GM21360 (cell line): Measurements from ENCODE around the gene TBX1.
"Not testable (repeated sequence)": the region's sequence is repeated elsewhere in the genome, so short reads cannot be mapped to it uniquely, and the experiment has no call there.

Source experiments
- ATAC-seq: cut with Tn5 transposase; IDR thresholded peaks from one replicate; pipeline ENCODE4 v1.9.1; 2021; ENCODE audit warnings: mild to moderate bottlenecking, moderate library complexity; ENCODE audit not compliant: unreplicated experiment

TBX1 gene

GRCh38 chr22:19763458-19764298 lies 3.1 kb downstream of the TBX1 start:
- ATAC-seq = no peak

- ATAC-seq = no peak
Observed at GRCh38 chr22:19764299-19764593, 3.7 kb downstream of the TBX1 start.

DNA sequence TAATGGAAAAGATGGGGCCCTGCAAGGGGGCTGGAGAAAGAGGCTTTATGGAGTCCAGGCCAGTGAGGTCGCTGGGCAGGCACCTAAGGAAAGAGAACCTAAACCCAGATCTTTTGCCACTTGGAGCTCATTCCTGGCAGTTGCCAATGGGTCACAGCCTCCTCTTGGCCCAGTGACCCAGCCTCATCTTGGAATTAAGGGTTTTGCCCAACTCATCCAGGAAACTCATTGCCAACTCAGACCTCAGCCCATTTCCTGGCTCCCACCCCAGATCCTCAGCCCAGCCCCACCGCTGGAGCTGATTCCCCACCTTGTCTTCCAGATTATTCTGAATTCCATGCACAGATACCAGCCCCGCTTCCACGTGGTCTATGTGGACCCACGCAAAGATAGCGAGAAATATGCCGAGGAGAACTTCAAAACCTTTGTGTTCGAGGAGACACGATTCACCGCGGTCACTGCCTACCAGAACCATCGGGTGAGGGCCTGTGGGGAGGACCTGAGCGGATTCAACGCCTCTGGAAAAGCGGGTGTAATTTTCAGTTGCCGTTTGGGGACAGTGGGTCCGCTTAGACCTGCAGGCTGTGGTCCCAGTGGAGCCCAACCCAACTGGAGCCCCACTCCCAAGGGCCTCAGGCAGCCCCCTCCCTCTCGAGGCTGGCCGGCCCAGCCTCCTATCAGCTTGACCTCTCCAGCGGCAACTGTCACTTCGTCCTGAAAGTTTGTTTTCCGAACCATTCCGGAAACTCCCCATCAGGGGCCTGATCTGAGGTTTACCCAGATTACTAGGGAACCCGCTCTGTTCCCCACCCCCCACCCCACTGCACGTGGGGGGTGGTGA lies 4.3 kb downstream of the TBX1 start:
- no peak for ATAC-seq

- no peak for ATAC-seq
Observed at GRCh38 chr22:19765477-19766239, 5.1 kb downstream of the TBX1 start.

DNA sequence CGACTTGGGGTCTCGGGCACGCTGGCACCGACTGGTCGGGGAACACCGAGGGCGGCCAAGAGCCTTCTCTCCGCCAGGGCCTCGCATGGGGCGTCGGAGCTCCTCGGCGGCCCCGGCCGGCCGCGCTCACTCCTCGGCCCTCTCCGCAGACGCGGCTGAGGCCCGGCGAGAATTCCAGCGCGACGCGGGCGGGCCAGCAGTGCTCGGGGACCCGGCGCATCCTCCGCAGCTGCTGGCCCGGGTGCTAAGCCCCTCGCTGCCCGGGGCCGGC lies 5.6 kb downstream of the TBX1 start:
- no peak for ATAC-seq

GRCh38 chr22:19766511-19767426 lies 6.2 kb downstream of the TBX1 start:
- no peak for ATAC-seq

- no peak for ATAC-seq
Observed at GRCh38 chr22:19767427-19768341, 7.1 kb downstream of the TBX1 start.

DNA sequence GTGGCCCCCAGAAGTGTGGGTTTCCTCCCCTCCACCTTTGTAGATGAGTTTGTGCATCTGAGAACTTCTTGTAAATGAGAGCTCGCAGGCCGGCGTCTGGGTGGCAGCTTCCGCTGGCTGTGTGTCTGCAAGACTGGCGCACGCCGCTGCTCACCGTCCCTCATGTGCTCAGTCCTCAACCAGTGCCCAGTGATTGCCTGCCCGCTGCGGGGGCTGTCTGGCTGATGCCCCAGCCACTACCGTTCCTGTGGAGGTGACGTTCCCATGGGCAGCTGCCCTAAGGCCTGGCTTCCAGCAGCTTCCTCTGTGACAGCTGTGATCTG lies 8.8 kb downstream of the TBX1 start:
- ATAC-seq = no peak

DNA sequence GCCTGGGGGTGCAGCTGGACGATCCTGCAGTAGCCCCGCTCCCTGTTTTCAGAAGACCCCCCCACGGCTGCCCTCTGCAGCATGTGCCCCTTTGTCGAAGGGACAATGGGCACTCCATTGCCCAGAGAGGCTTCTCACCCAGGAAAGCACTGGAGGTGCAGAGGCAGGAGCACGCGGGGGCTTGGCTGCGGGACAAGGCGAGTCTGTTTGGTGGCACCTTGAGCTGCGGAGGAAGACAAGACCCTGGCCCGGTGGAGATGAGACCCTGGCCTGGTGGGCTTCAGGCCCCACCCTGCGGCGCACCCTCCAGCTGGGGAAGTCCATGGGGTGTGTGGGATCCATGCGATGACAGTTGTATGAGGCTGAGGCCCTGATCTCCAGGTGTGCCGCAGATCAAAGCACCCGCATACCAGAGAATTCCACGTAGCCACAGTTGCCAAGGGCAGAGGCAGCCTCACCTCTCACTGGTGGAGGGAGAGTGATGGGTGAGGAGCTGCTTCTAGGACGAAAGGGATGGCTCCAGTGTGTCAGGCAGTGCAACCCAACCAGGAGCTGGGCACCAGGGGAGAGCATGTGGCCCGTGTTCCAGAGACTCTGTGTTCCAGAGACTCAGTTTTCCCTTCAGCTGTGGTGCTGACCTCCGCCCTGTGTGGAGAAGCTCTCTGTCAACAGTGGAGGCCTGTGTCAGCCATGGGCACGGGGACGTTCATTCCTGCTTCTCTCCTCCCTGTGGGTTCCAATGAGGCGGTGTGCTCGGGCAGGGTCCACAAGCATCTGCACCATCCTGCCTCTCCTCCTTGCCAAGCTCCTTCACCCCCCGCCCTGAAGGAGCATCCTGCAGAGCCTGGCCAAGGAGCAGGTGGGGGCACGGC lies 10.0 kb downstream of the TBX1 start:
- no peak for ATAC-seq

DNA sequence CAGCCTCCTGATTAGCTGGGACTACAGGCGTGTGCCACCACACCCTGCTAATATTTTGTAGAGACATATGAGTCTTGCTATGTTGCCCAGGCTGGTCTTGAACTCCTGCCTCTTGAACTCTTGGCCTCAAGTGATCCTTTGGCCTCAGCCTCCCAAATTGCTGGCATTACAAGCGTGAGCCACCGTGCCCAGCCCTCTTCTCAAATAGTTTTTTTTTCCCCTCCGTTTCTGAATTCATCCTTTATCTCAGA lies 11.8 kb downstream of the TBX1 start:
- no peak for ATAC-seq

DNA sequence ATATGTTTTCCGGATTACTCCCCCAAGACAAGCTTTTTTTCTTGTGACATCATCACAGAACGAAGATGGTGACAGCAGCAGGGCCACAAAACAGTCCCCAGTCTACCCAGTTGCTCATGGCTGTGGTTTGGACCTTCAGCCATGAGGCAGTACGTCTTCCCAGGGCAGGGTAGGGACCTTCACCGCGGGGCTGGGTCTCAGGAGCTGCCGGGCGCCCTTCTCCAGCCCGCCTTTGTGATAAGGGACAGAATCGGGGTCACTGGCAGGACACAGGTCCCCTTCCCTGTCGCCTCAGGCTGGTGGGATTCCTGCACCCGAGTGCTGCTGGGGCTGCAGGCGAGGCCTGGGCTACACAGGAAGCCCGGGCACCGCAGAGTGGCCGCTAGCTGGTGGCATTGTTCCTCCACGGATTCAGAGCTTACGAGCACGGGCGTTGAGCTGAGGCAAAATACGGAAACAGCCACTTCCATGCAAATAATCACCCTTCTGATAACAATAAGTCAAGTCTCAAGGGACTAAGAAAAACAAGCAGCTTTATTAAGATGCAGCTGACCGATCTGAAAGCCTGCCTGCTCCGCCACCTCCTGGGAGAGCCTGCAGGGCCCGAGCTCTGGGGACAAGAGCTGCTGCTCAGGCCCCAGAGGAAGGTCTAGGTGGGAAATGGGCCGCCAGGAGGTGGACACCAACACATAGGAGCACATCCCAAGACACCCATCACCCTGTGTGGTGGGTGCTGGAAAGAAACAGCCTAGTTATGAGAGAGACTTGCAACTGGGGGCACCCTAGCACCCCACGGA lies 12.3 kb downstream of the TBX1 start:
- peak; percentile 74 for ATAC-seq

DNA sequence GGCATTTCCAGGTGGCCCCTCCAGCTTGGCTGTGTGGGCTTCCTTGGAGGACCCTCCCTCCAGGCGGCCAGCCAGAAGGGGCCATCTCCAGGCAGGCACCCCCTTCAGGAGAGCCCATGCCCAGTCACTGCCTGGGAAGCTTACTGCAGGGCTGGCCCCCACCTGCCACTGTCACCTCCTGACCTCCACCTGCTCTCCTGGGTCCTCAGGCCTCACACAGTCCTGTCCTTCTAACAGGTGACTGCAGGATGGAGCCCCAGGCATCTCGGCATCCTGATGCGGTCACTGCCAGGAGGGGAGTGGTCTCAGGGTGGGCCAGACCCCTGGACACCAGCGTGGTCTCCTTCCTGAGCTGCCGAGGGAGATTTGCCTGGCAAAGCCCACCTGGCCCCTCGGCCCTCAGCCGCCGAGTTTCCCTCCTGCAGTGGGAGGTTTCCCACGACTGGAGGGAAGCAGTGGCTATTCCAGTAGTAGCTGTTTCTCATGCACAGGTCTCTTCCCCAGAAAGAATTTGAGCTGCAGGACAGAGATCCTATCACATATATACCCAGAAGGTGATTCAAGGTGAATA lies 13.0 kb downstream of the TBX1 start:
- ATAC-seq = no peak

DNA sequence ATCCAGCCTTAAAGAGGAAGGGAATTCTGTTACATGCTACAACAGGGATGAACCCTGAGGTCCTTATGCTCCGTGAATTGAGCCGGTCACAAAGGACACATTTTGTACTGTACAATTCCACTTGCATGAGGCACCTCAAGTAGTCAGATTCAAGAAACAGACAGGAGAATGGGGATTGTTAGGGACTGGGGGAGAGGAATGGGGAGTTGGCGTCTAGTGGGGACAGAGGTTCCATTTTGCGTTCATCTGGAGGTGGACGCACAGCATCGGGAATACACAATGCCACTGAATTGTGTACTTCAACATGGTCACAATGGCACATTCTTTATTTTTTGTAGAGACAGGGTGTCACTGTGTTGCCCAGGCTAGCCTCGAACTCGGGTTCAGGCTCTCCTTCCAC lies 14.1 kb downstream of the TBX1 start:
- no peak for ATAC-seq

GRCh38 chr22:19775496-19776325 lies 15.1 kb downstream of the TBX1 start:
- ATAC-seq = no peak

DNA sequence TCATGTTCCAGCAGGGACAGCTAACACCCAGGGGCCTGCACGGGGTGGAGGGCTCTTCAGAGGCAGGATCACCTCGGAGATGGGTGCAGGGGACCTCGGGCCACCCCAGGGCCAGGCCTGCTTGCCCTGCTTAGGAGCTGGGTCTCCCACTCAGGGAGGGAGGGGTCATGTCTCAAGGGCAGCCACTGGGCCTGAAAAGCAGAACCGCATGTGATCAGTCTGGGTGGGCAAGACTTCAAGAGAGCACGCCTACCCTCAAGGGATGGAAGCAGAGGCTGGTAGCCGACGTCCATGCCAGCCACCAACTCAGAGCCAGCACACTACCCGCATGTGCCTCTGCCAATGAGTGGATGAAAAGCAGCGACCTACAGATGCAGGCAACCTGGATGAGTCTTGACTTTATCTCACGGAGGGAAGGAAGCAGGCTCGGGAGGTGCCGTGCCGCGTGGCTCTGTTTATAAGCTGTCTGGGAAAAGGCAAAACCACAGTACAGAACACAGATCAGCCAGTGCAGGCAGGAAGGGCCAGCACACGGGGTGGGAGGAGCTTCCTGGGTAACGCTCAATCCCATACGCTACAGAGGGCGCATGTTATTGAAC lies 16.0 kb downstream of the TBX1 start:
- ATAC-seq = no peak

- ATAC-seq = not testable (repeated sequence)
Observed at GRCh38 chr22:19777192-19777591, 16.6 kb downstream of the TBX1 start.

GRCh38 chr22:19779011-19779421 lies 18.4 kb downstream of the TBX1 start:
- ATAC-seq = no peak
